OCI-LY7 (cell line): ENCODE measurements around the gene HOXA3. TPM values are rescaled to one million over a fixed set of nuclear protein-coding genes. Genes with fewer than 3 reads are reported as not detected.

ENCODE experiments used
- BruUV-seq: library from RNA; stranded (reverse); fragments of 400-500 nt; replicated peaks from 2 replicates; lab custom pipeline; 2021; lab: Mats Ljungman, UMichigan
- CTCF ChIA-PET: fragments of 300-600 bp; sonication (Branson Sonifier 250); formaldehyde crosslinking; loops from one replicate; lab custom pipeline; 2022; ENCODE audit warnings: antibody characterized with exemption; ENCODE audit not compliant: unreplicated experiment; lab: Charles Lee
- POLR2A ChIA-PET: fragments of 300-600 bp; sonication (Branson Sonifier 250); formaldehyde crosslinking; loops from one replicate; lab custom pipeline; 2022; ENCODE audit warnings: antibody characterized with exemption; lab: Charles Lee
- DNase-seq: peaks from one replicate; pipeline ENCODE4 v3.0.0-alpha.2; 2015; ENCODE audit warnings: low spot score
- H2AFZ ChIP-seq: fragments of 200-600 bp; sonication (generic), shearing (Covaris generic); 2 replicates; pipeline ENCODE4 v1.6.1; 2014; ENCODE audit warnings: mild to moderate bottlenecking, antibody characterized with exemption, low read length, moderate library complexity
- H3K27ac ChIP-seq: fragments of 200-600 bp; sonication (generic); 2 replicates; pipeline ENCODE4 v1.5.1; 2014; ENCODE audit warnings: mixed run types, low read depth, mild to moderate bottlenecking, moderate library complexity, low read length, inconsistent platforms; ENCODE audit not compliant: poor library complexity, severe bottlenecking
- H3K36me3 ChIP-seq: fragments of 200-600 bp; sonication (generic); 2 replicates; pipeline ENCODE4 v1.6.1; 2014; ENCODE audit warnings: mild to moderate bottlenecking, antibody characterized with exemption, low read length, moderate library complexity, mixed read lengths; ENCODE audit not compliant: insufficient read depth
- H3K4me1 ChIP-seq: fragments of 200-600 bp; sonication (generic); 2 replicates; pipeline ENCODE4 v1.5.1; 2014; ENCODE audit warnings: mild to moderate bottlenecking, low read length; ENCODE audit not compliant: insufficient read depth, poor library complexity, severe bottlenecking
- H3K4me2 ChIP-seq: fragments of 200-600 bp; sonication (generic); 2 replicates; pipeline ENCODE4 v1.6.1; 2014; ENCODE audit warnings: mild to moderate bottlenecking, low read length
- H3K4me3 ChIP-seq: fragments of 200-600 bp; sonication (generic); 2 replicates; pipeline ENCODE4 v1.5.1; 2014; ENCODE audit warnings: mild to moderate bottlenecking, low read depth, low read length; ENCODE audit not compliant: poor library complexity, severe bottlenecking
- H3K79me2 ChIP-seq: fragments of 200-600 bp; sonication (generic); 2 replicates; pipeline ENCODE4 v1.6.1; 2016; ENCODE audit warnings: low read depth, mild to moderate bottlenecking, low read length, moderate library complexity, mixed read lengths; ENCODE audit not compliant: insufficient read depth
- H3K9me2 ChIP-seq: fragments of 200-600 bp; sonication (generic); 2 replicates; pipeline ENCODE4 v1.6.1; 2016; ENCODE audit warnings: mild to moderate bottlenecking, low read length, mixed read lengths; ENCODE audit not compliant: insufficient read depth
- H3K9me3 ChIP-seq: fragments of 200-600 bp; sonication (generic); 2 replicates; pipeline ENCODE4 v1.6.1; 2014; ENCODE audit warnings: mild to moderate bottlenecking, mixed run types, low read length, mixed read lengths
- H4K20me1 ChIP-seq: fragments of 200-600 bp; sonication (generic); 2 replicates; pipeline ENCODE4 v1.6.1; 2014; ENCODE audit warnings: mild to moderate bottlenecking, antibody characterized with exemption, low read length, moderate library complexity, mixed read lengths; ENCODE audit not compliant: insufficient read depth
- EZH2phosphoT487 ChIP-seq: fragments of 200-600 bp; sonication (generic); IDR thresholded peaks from 2 replicates; pipeline ENCODE4 v1.6.1; 2018; ENCODE audit warnings: low read depth, borderline replicate concordance, mild to moderate bottlenecking, mixed run types, antibody characterized with exemption, low read length, moderate library complexity, mixed read lengths
- intact Hi-C: fragments of 100-400 bp; cut with micrococcal nuclease; formaldehyde crosslinking; loops from one replicate; pipeline ENCODE4 v1.10.0; 2022; ENCODE audit not compliant: unreplicated experiment
- total RNA-seq, 2 experiments: library from RNA; depleted of rRNA in 1 of 2; stranded (reverse); fragments of >200 nt in 1 of 2; shearing (Covaris generic) in 1 of 2; gene quantifications; 2 replicates each; pipeline ENCODE4 v1.2.3, GENCODE V29; 2014 to 2022
- TF ChIP-seq, protein P1 (sequence below): fragments of 200-600 bp; sonication (generic); conservative IDR thresholded peaks from 2 replicates; pipeline ENCODE4 v1.5.1; 2014; ENCODE audit warnings: mild to moderate bottlenecking, antibody characterized with exemption, low read length, moderate library complexity, mixed read lengths

The HOXA3 gene
- total RNA-seq, 2 experiments from 2014 or later: 0.41 to 2.7 TPM

DNA sequence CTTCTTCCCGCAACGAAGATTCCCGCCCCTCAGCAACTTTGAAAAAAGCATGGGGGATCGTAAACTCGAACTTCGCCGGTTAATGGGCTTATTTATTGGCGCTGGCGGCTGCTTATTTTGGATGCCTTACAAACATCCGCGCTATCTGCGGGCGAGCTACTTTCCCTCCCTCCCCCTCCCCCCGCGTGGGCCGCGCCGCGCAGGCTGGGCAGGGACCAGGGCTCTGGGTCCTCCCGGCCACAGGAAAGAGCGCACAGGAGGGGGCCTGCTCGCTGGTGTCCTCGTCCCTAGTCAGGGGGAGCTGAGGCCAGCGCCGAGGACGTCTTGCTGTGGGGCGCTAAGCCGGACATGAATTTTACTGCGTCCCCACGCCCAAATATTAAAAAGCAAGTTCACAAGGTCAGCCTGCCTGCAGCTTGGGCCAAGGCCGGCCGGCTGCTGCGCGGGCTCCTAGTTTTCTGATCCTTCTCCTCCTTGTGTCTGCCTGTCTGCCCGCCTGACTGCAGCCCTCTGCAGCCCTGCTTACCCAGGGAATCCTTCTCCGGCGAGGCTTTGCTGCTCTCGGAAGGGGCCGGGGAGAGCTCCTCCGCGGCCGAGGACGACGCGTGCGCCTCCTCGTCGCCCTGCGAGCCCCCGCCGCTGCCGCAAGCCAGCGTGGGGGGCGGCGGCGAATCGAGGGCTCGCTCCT is 20.6 kb upstream of the HOXA3 start:
- ChIA-PET POLR2A (no interaction called here), CTCF (no interaction called here)
- no peaks in the 10 kb centered on the region for H3K9me3 ChIP-seq
- H3K4me3 ChIP-seq: no peak overlapping the region
- peak overlapping the region; percentile 42; the same call in 1 of the 2 replicates for H3K4me2 ChIP-seq
- BruUV-seq: no TSS peak
- DNase-seq: no peak
- H3K27ac ChIP-seq: no peak overlapping the region
- TF ChIP-seq EZH2phosphoT487: no peak
- TF ChIP-seq, protein P1, sequence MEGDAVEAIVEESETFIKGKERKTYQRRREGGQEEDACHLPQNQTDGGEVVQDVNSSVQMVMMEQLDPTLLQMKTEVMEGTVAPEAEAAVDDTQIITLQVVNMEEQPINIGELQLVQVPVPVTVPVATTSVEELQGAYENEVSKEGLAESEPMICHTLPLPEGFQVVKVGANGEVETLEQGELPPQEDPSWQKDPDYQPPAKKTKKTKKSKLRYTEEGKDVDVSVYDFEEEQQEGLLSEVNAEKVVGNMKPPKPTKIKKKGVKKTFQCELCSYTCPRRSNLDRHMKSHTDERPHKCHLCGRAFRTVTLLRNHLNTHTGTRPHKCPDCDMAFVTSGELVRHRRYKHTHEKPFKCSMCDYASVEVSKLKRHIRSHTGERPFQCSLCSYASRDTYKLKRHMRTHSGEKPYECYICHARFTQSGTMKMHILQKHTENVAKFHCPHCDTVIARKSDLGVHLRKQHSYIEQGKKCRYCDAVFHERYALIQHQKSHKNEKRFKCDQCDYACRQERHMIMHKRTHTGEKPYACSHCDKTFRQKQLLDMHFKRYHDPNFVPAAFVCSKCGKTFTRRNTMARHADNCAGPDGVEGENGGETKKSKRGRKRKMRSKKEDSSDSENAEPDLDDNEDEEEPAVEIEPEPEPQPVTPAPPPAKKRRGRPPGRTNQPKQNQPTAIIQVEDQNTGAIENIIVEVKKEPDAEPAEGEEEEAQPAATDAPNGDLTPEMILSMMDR: no peak
- H3K4me1 ChIP-seq: no peaks in the 10 kb centered on the region
- no peaks in the 10 kb centered on the region for H3K79me2 ChIP-seq
- no peaks in the 10 kb centered on the region for H3K36me3 ChIP-seq
- H4K20me1 ChIP-seq: no peaks in the 10 kb centered on the region
- intact Hi-C loops: no loop called here
- H2AFZ ChIP-seq: no peak overlapping the region
- H3K9me2 ChIP-seq: no peaks in the 10 kb centered on the region

DNA sequence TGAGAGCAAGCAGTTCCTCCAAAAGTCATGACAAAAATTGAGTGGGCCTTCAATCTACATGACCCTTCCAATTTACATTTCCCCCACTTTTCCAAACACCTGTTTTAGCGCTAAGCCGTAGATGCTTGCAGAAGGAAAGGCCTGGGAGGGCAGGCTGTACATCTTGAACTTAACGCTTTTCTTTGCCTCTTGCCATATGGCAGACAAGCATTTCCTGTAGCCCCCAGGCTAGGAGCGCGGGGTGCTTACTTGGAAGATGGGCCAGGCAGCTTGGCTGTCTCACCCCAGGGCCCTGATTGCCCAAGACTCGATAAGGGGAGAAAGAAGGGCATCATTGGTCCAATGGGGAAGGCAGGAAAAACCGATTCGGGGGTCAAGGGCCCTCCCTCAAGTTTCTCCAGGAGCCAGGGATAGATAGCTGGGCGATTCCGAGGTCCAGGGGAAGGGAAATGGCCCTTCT is 20.0 kb upstream of the HOXA3 start:
- Histone ChIP-seq H2AFZ (no peak overlapping the region), H3K9me3 (no peaks in the 10 kb centered on the region), H4K20me1 (no peaks in the 10 kb centered on the region), H3K36me3 (no peaks in the 10 kb centered on the region), H3K27ac (no peak overlapping the region), H3K4me3 (no peak overlapping the region), H3K9me2 (no peaks in the 10 kb centered on the region), H3K4me2 (no peak overlapping the region), H3K4me1 (no peaks in the 10 kb centered on the region), H3K79me2 (no peaks in the 10 kb centered on the region)
- intact Hi-C loops: no loop called here
- TF ChIP-seq, protein P1: no peak
- no peak for TF ChIP-seq EZH2phosphoT487
- no TSS peak for BruUV-seq
- no peak for DNase-seq
- POLR2A ChIA-PET: no interaction called here
- CTCF ChIA-PET: no interaction called here

DNA sequence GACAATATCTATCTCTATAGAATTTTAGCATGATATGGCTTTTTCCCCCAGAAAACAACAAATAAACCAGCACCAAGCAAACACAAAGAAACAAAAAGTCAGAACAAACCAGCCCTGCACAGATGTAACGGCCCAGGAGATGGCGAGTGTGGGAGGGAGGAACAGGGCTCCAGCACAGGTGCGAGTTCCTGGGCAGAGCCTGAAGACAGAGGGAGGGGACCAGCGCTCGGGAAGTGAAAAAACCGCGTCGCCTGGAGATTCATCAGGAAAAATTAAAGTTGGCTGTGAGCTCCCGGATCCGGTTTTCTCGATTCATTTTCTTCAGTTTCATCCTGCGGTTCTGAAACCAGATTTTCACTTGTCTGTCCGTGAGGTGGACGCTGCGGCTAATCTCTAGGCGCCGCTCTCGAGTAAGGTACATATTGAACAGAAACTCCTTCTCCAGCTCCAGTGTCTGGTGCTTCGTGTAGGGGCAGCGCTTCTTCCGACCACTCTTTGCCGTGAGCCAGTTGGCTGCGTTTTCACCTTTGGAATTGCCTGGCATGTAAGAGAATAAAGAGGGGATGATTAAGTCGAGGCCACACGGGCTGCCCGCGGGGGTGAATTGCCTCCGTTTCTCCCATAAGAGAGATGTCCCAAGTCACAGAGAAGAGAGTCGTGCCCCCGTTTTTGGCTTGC is 19.4 kb upstream of the HOXA3 start:
- Histone ChIP-seq H2AFZ (no peak overlapping the region), H3K4me3 (no peak overlapping the region), H3K27ac (no peak overlapping the region), H3K4me2 (no peak overlapping the region), H3K9me3 (no peaks in the 10 kb centered on the region), H3K9me2 (no peaks in the 10 kb centered on the region), H3K79me2 (no peaks in the 10 kb centered on the region), H4K20me1 (no peaks in the 10 kb centered on the region), H3K4me1 (no peaks in the 10 kb centered on the region), H3K36me3 (no peaks in the 10 kb centered on the region)
- BruUV-seq: no TSS peak
- CTCF ChIA-PET: no interaction called here
- intact Hi-C loops: no loop called here
- DNase-seq: no peak
- POLR2A ChIA-PET: no interaction called here
- TF ChIP-seq, protein P1: no peak
- no peak for TF ChIP-seq EZH2phosphoT487
